ENCODE results near the gene R3HDML. TPM values are rescaled to one million over a fixed set of nuclear protein-coding genes. Genes with fewer than 3 reads are reported as not detected.
"Not testable (repeated sequence)": the region's sequence is repeated elsewhere in the genome, so short reads cannot be mapped to it uniquely, and the experiment has no call there.

The R3HDML gene
- total RNA-seq, 6 donors from 2014 or later: not detected

GRCh38 chr20:44336086-44336485 is 757 bp upstream of the R3HDML start:
- Histone ChIP-seq H3K27me3 (no peaks in the 10 kb centered on the region), H3K4me3 (no peak overlapping the region), H3K9me3 (no peaks in the 10 kb centered on the region), H3K36me3 (no peaks in the 10 kb centered on the region), H3K27ac (no peak overlapping the region), H3K4me1 (no peaks in the 10 kb centered on the region)
- peak in 1 of 2 donors; percentile 56 for DNase-seq
- ATAC-seq (ENCODE audit: low FRiP score in 2 of 2): no peak
- 31 to 34% methylated on average over 11 to 13 of the region's 15 CpGs for WGBS, 2 donors
- TF ChIP-seq POLR2A (IDR thresholded peaks at IDR 0.05) (no peak), EP300 (IDR thresholded peaks at IDR 0.05) (no peak), POLR2AphosphoS5 (IDR thresholded peaks at IDR 0.05) (no peak), CTCF (IDR thresholded peaks at IDR 0.05) (no peak)

- Histone ChIP-seq H3K4me3 (no peak overlapping the region), H3K9me3 (no peaks in the 10 kb centered on the region), H3K27me3 (no peaks in the 10 kb centered on the region), H3K36me3 (no peaks in the 10 kb centered on the region), H3K27ac (no peak overlapping the region), H3K4me1 (no peaks in the 10 kb centered on the region)
- TF ChIP-seq POLR2AphosphoS5 (IDR thresholded peaks at IDR 0.05): no peak
- no peak for TF ChIP-seq CTCF (IDR thresholded peaks at IDR 0.05)
- TF ChIP-seq POLR2A (IDR thresholded peaks at IDR 0.05): no peak
- no peak for TF ChIP-seq EP300 (IDR thresholded peaks at IDR 0.05)
- DNase-seq: no peak
- ATAC-seq (ENCODE audit: low FRiP score in 2 of 2): peak in 1 of 2 donors; percentile 48
- WGBS, 2 donors: 65 to 73% methylated on average over 6 of the region's 6 CpGs
Observed at GRCh38 chr20:44342248-44342647, 5.4 kb downstream of the R3HDML start.

GRCh38 chr20:44343162-44343675 is 6.4 kb downstream of the R3HDML start:
- TF ChIP-seq CTCF (IDR thresholded peaks at IDR 0.05) (no peak), POLR2AphosphoS5 (IDR thresholded peaks at IDR 0.05) (no peak), EP300 (IDR thresholded peaks at IDR 0.05) (no peak), POLR2A (IDR thresholded peaks at IDR 0.05) (no peak)
- H3K9me3 ChIP-seq: no peaks in the 10 kb centered on the region
- DNase-seq (no peak), ATAC-seq (ENCODE audit: low FRiP score in 2 of 2) (no peak)
- H3K4me3 ChIP-seq: no peak overlapping the region
- 57 to 63% methylated on average over 12 of the region's 12 CpGs for WGBS, 2 donors
- no peaks in the 10 kb centered on the region for H3K27me3 ChIP-seq
- no peak overlapping the region for H3K27ac ChIP-seq
- no peaks in the 10 kb centered on the region for H3K4me1 ChIP-seq
- no peaks in the 10 kb centered on the region for H3K36me3 ChIP-seq

GRCh38 chr20:44344723-44345122 is 7.9 kb downstream of the R3HDML start:
- TF ChIP-seq POLR2AphosphoS5 (IDR thresholded peaks at IDR 0.05): no peak
- no peak for TF ChIP-seq CTCF (IDR thresholded peaks at IDR 0.05)
- TF ChIP-seq EP300 (IDR thresholded peaks at IDR 0.05): no peak
- TF ChIP-seq POLR2A (IDR thresholded peaks at IDR 0.05): no peak
- 70 to 72% methylated on average over 4 of the region's 4 CpGs for WGBS, 2 donors

GRCh38 chr20:44345147-44345546 is 8.3 kb downstream of the R3HDML start:
- Histone ChIP-seq H3K4me1 (no peaks in the 10 kb centered on the region), H3K27ac (no peak overlapping the region), H3K27me3 (no peaks in the 10 kb centered on the region), H3K36me3 (no peaks in the 10 kb centered on the region), H3K9me3 (no peaks in the 10 kb centered on the region), H3K4me3 (no peak overlapping the region)
- TF ChIP-seq POLR2AphosphoS5 (IDR thresholded peaks at IDR 0.05) (no peak), POLR2A (IDR thresholded peaks at IDR 0.05) (no peak), CTCF (IDR thresholded peaks at IDR 0.05) (no peak), EP300 (IDR thresholded peaks at IDR 0.05) (no peak)
- 85 to 90% methylated on average over 5 to 8 of the region's 8 CpGs for WGBS, 2 donors
- no peak for ATAC-seq (ENCODE audit: low FRiP score in 2 of 2)
- DNase-seq: no peak

More at GRCh38 chr20:44344723-44345122, 7.9 kb downstream of the R3HDML start:
- Histone ChIP-seq H3K27ac (no peak overlapping the region), H3K9me3 (no peaks in the 10 kb centered on the region), H3K27me3 (no peaks in the 10 kb centered on the region), H3K4me1 (no peaks in the 10 kb centered on the region), H3K4me3 (no peak overlapping the region), H3K36me3 (no peaks in the 10 kb centered on the region)
- ATAC-seq (ENCODE audit: low FRiP score in 2 of 2): no peak
- DNase-seq: no peak

GRCh38 chr20:44345941-44346340 is 9.1 kb downstream of the R3HDML start:
- not testable (repeated sequence) for H3K9me3 ChIP-seq; DNase-seq; H3K27me3 ChIP-seq; H3K27ac ChIP-seq; ATAC-seq (ENCODE audit: low FRiP score in 2 of 2); H3K4me1 ChIP-seq; H3K4me3 ChIP-seq; H3K36me3 ChIP-seq
- 85 to 93% methylated on average over 10 of the region's 10 CpGs for WGBS, 2 donors

Data from upper lobe of left lung (tissue), 6 donors.